OCI-LY7 (cell line): ENCODE data around the gene RAB5IF.

ENCODE experiments used
- EZH2phosphoT487 ChIP-seq: fragments of 200-600 bp; sonication (generic); IDR thresholded peaks from 2 replicates; pipeline ENCODE4 v1.6.1; 2018; ENCODE audit warnings: low read depth, borderline replicate concordance, mild to moderate bottlenecking, mixed run types, antibody characterized with exemption, low read length, moderate library complexity, mixed read lengths
- TF ChIP-seq, protein P1 (sequence below): fragments of 200-600 bp; sonication (generic); conservative IDR thresholded peaks from 2 replicates; pipeline ENCODE4 v1.5.1; 2014; ENCODE audit warnings: mild to moderate bottlenecking, antibody characterized with exemption, low read length, moderate library complexity, mixed read lengths

DNA sequence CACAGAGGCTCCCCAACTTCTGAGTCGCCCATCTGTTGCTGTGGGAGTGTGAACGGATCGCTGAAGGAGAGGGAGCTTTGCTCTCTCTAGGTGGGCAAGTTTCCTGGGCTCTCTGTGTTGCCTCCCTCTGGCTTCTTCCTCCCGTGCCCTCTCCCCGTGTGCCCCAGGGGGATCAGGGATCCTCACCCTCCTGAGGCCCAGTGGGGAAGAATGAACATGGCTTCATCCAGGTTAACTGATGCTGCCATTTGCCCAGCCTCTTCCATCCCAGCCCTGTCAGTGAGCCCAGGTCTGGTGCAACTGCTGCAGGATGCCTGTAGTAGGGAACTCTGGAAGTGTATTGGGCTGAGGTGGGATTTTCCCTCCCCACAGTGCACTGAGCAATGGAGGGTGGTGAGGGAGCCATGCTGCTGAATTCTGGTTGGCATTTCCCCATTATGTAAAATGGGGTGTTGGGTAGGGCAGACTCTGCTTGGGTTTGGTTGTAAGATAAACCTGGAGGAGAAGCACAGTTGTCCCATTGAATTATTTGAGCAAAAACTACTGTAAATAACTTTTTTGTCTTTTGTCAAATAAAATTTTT is 12.1 kb upstream of the RAB5IF start:
- no peak for TF ChIP-seq EZH2phosphoT487
- TF ChIP-seq, protein P1, sequence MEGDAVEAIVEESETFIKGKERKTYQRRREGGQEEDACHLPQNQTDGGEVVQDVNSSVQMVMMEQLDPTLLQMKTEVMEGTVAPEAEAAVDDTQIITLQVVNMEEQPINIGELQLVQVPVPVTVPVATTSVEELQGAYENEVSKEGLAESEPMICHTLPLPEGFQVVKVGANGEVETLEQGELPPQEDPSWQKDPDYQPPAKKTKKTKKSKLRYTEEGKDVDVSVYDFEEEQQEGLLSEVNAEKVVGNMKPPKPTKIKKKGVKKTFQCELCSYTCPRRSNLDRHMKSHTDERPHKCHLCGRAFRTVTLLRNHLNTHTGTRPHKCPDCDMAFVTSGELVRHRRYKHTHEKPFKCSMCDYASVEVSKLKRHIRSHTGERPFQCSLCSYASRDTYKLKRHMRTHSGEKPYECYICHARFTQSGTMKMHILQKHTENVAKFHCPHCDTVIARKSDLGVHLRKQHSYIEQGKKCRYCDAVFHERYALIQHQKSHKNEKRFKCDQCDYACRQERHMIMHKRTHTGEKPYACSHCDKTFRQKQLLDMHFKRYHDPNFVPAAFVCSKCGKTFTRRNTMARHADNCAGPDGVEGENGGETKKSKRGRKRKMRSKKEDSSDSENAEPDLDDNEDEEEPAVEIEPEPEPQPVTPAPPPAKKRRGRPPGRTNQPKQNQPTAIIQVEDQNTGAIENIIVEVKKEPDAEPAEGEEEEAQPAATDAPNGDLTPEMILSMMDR, result no peak
